ENCODE measurements around the gene EPB41L2. TPM values are rescaled to one million over a fixed set of nuclear protein-coding genes. Genes with fewer than 3 reads are reported as not detected.
A peak's percentile ranks its signal among the peaks of the same experiment; 100 is the strongest.

Gene EPB41L2
- total and polyA plus RNA-seq, 2 experiments from 2014 or later, result 76.2 to 91.7 TPM

GRCh38 chr6:130794738-130795137, 268.3 kb downstream of the EPB41L2 start:
- TF ChIP-seq POLR2AphosphoS5 (IDR thresholded peaks at IDR 0.05; ENCODE audit: low read depth) (no peak), ZNF462 (CRISPR knock-in tag; IDR thresholded peaks at IDR 0.05) (no peak), JUNB (IDR thresholded peaks at IDR 0.05; ENCODE audit: unreplicated experiment) (no peak), EZH2phosphoT487 (IDR thresholded peaks at IDR 0.05; ENCODE audit: unreplicated experiment) (no peak), CTCF (conservative IDR thresholded peaks at IDR 0.05; ENCODE audit: low read depth in 2 of 2) (no peak), ZNF114 (CRISPR knock-in tag; IDR thresholded peaks at IDR 0.05) (no peak)
- TF ChIP-seq, protein P1, sequence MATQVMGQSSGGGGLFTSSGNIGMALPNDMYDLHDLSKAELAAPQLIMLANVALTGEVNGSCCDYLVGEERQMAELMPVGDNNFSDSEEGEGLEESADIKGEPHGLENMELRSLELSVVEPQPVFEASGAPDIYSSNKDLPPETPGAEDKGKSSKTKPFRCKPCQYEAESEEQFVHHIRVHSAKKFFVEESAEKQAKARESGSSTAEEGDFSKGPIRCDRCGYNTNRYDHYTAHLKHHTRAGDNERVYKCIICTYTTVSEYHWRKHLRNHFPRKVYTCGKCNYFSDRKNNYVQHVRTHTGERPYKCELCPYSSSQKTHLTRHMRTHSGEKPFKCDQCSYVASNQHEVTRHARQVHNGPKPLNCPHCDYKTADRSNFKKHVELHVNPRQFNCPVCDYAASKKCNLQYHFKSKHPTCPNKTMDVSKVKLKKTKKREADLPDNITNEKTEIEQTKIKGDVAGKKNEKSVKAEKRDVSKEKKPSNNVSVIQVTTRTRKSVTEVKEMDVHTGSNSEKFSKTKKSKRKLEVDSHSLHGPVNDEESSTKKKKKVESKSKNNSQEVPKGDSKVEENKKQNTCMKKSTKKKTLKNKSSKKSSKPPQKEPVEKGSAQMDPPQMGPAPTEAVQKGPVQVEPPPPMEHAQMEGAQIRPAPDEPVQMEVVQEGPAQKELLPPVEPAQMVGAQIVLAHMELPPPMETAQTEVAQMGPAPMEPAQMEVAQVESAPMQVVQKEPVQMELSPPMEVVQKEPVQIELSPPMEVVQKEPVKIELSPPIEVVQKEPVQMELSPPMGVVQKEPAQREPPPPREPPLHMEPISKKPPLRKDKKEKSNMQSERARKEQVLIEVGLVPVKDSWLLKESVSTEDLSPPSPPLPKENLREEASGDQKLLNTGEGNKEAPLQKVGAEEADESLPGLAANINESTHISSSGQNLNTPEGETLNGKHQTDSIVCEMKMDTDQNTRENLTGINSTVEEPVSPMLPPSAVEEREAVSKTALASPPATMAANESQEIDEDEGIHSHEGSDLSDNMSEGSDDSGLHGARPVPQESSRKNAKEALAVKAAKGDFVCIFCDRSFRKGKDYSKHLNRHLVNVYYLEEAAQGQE (IDR thresholded peaks at IDR 0.05; ENCODE audit: unreplicated experiment), result no peak
- Histone ChIP-seq H4K20me1 (replicated peaks; ENCODE audit: insufficient read depth) (no peaks in the 10 kb centered on the region), H3K27ac (ENCODE audit: low read depth) (no peak overlapping the region), H3K4me2 (0 out of 2 replicates have a peak overlapping the region, but pooled peaks have one; percentile 9), H3F3A (replicated peaks; ENCODE audit: low read depth) (no peaks in the 10 kb centered on the region), H3K4me1 (ENCODE audit: insufficient read depth) (peaks cover 12% of the 10 kb centered on the region; the same call in 1 of the 2 replicates), H3K9me2 (ENCODE audit: insufficient read depth) (0 out of 2 replicates have a peak, but pooled peaks cover 4% of the 10 kb centered on the region), H3K27me3 (ENCODE audit: insufficient read depth) (no peaks in the 10 kb centered on the region), H3K36me3 (ENCODE audit: insufficient read depth) (no peaks in the 10 kb centered on the region), H3K79me2 (replicated peaks; ENCODE audit: insufficient read depth) (no peaks in the 10 kb centered on the region), H2AFZ (no peak overlapping the region), H3K4me3 (no peak overlapping the region)
- Mint-ChIP-seq H3K36me3 (ENCODE audit: low read depth) (no peaks in the 10 kb centered on the region), H3K9me3 (peaks cover 4% of the 10 kb centered on the region; the same call in 1 of the 3 replicates), H3K27me3 (ENCODE audit: insufficient read depth, low read depth, poor library complexity) (no peaks in the 10 kb centered on the region), H3K27ac (peak overlapping the region; percentile 16; the same call in 1 of the 2 replicates), H3K4me3 (no peak overlapping the region), H3K4me1 (peaks cover 22% of the 10 kb centered on the region; the same call in 2 of the 3 replicates)
- DNase-seq (ENCODE audit: low spot score) (no peak), ATAC-seq (no peak)

Data from GM23338 (cell line).